Measurements from ENCODE around the gene PLEKHJ1. TPM values are rescaled to one million over a fixed set of nuclear protein-coding genes. Genes with fewer than 3 reads are reported as not detected.

The PLEKHJ1 gene
- total and polyA plus RNA-seq, 2 of the 13 experiments (the other 11 are each of a cell fraction or from before 2014, with no cell fraction given), result 70.5 to 130 TPM

DNA sequence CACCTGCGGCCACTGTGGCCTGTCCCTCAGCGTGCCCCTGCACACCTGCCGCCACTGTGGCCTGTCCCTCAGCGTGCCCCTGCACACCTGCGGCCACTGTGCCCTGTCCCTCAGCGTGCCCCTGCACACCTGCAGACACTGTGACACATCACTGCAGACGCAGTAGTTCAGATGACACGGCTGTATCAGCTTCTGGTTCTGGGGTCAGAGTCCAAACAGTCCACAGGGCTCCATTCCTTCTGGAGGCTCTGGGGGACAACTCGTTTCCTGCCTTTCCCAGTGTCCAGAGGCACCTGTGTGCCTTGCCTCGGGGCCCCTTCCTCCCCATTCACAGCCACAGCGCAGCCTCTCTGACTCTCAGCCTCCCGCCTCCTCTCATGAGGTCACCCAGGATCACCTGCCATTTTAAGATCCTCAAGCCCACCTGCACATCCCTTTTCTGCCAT, 6.0 kb upstream of the PLEKHJ1 start (continued):
- TF ChIP-seq ZNF333 (CRISPR knock-in tag; IDR thresholded peaks at IDR 0.05; ENCODE audit: borderline replicate concordance) (no peak), HDAC6 (IDR thresholded peaks at IDR 0.05; ENCODE audit: low read depth, low read length) (no peak), SRSF4 (IDR thresholded peaks at IDR 0.05; ENCODE audit: low read depth, low read length, poor library complexity, severe bottlenecking) (no peak), GZF1 (CRISPR knock-in tag; IDR thresholded peaks at IDR 0.05) (no peak), ZNF263 (CRISPR knock-in tag; IDR thresholded peaks at IDR 0.05) (no peak), ZNF678 (CRISPR knock-in tag; IDR thresholded peaks at IDR 0.05) (no peak), TARDBP (CRISPR knock-in tag; IDR thresholded peaks at IDR 0.05) (peak; percentile 53; the same call in 1 of the 2 replicates), MTA1 (CRISPR knock-in tag; IDR thresholded peaks at IDR 0.05; ENCODE audit: borderline replicate concordance) (no peak), ZNF343 (CRISPR knock-in tag; IDR thresholded peaks at IDR 0.05) (no peak), ZNF564 (CRISPR knock-in tag; IDR thresholded peaks at IDR 0.05) (no peak), ZNF30 (CRISPR knock-in tag; IDR thresholded peaks at IDR 0.05) (no peak), ZNF607 (CRISPR knock-in tag; IDR thresholded peaks at IDR 0.05; ENCODE audit: borderline replicate concordance) (peak; percentile 49; the same call in 1 of the 2 replicates), ERF (CRISPR knock-in tag; IDR thresholded peaks at IDR 0.05) (no peak; the same call in 1 of the 2 replicates), ZNF616 (CRISPR knock-in tag; IDR thresholded peaks at IDR 0.05; ENCODE audit: low read depth) (no peak), TOPORS (CRISPR knock-in tag; IDR thresholded peaks at IDR 0.05) (no peak), ZNF746 (CRISPR knock-in tag; IDR thresholded peaks at IDR 0.05) (peak; percentile 52; the same call in 1 of the 2 replicates), PAX8 (CRISPR knock-in tag; IDR thresholded peaks at IDR 0.05; ENCODE audit: borderline replicate concordance) (no peak), FLYWCH1 (CRISPR knock-in tag; IDR thresholded peaks at IDR 0.05) (no peak), FOXM1 (CRISPR knock-in tag; IDR thresholded peaks at IDR 0.05) (no peak)
- TF ChIP-seq, protein P1, sequence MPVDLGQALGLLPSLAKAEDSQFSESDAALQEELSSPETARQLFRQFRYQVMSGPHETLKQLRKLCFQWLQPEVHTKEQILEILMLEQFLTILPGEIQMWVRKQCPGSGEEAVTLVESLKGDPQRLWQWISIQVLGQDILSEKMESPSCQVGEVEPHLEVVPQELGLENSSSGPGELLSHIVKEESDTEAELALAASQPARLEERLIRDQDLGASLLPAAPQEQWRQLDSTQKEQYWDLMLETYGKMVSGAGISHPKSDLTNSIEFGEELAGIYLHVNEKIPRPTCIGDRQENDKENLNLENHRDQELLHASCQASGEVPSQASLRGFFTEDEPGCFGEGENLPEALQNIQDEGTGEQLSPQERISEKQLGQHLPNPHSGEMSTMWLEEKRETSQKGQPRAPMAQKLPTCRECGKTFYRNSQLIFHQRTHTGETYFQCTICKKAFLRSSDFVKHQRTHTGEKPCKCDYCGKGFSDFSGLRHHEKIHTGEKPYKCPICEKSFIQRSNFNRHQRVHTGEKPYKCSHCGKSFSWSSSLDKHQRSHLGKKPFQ (CRISPR knock-in tag; IDR thresholded peaks at IDR 0.05; ENCODE audit: insufficient replicate concordance), result no peak
- TF ChIP-seq, protein P2, sequence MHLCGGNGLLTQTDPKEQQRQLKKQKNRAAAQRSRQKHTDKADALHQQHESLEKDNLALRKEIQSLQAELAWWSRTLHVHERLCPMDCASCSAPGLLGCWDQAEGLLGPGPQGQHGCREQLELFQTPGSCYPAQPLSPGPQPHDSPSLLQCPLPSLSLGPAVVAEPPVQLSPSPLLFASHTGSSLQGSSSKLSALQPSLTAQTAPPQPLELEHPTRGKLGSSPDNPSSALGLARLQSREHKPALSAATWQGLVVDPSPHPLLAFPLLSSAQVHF (CRISPR knock-in tag; IDR thresholded peaks at IDR 0.05), result no peak
- TF ChIP-seq, protein P3, sequence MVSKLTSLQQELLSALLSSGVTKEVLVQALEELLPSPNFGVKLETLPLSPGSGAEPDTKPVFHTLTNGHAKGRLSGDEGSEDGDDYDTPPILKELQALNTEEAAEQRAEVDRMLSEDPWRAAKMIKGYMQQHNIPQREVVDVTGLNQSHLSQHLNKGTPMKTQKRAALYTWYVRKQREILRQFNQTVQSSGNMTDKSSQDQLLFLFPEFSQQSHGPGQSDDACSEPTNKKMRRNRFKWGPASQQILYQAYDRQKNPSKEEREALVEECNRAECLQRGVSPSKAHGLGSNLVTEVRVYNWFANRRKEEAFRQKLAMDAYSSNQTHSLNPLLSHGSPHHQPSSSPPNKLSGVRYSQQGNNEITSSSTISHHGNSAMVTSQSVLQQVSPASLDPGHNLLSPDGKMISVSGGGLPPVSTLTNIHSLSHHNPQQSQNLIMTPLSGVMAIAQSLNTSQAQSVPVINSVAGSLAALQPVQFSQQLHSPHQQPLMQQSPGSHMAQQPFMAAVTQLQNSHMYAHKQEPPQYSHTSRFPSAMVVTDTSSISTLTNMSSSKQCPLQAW (CRISPR knock-in tag; IDR thresholded peaks at IDR 0.05), result 0 out of 2 replicates have a peak, but pooled peaks have one; percentile 21
- TF ChIP-seq, protein P4, sequence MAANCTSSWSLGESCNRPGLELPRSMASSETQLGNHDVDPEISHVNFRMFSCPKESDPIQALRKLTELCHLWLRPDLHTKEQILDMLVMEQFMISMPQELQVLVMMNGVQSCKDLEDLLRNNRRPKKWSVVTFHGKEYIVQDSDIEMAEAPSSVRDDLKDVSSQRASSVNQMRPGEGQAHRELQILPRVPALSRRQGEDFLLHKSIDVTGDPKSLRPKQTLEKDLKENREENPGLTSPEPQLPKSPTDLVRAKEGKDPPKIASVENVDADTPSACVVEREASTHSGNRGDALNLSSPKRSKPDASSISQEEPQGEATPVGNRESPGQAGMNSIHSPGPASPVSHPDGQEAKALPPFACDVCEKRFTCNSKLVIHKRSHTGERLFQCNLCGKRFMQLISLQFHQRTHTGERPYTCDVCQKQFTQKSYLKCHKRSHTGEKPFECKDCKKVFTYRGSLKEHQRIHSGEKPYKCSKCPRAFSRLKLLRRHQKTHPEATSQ (CRISPR knock-in tag; IDR thresholded peaks at IDR 0.05; ENCODE audit: borderline replicate concordance), result no peak
- TF ChIP-seq, protein P5, sequence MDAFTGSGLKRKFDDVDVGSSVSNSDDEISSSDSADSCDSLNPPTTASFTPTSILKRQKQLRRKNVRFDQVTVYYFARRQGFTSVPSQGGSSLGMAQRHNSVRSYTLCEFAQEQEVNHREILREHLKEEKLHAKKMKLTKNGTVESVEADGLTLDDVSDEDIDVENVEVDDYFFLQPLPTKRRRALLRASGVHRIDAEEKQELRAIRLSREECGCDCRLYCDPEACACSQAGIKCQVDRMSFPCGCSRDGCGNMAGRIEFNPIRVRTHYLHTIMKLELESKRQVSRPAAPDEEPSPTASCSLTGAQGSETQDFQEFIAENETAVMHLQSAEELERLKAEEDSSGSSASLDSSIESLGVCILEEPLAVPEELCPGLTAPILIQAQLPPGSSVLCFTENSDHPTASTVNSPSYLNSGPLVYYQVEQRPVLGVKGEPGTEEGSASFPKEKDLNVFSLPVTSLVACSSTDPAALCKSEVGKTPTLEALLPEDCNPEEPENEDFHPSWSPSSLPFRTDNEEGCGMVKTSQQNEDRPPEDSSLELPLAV (CRISPR knock-in tag; conservative IDR thresholded peaks at IDR 0.05; ENCODE audit: low read depth), result no peak
